ENCODE measurements around the gene LUC7L3.

LUC7L3 gene

DNA sequence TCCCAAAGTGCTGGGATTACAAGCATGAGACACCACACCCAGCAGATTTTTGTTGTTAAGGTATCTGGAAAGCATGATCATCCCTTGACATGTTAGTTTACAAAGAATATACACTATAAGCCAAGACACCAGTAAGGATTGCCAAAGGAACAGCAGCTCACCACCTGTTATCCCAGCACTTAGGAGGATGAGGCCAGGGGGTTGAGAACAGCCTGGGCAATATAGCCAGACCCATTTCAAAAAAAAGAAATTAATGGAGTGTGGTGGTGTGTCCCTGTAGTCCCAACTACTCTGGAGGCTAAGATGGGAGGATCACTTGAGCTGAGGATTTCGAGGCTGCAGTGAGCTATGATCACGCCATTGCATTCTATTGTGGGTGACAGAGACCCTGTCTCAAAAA is 42.8 kb downstream of the LUC7L3 start:
- Mint-ChIP-seq H3K4me3 (no peak overlapping the region), H3K36me3 (ENCODE audit: insufficient read depth) (no peaks in the 10 kb centered on the region), H3K4me1 (peaks cover 15% of the 10 kb centered on the region), H3K27me3 (peaks cover 13% of the 10 kb centered on the region), H3K9me3 (no peaks in the 10 kb centered on the region), H3K27ac (ENCODE audit: low read depth) (no peak overlapping the region)
- no peak for ATAC-seq (replicated peaks; ENCODE audit: extremely low read depth, poor library complexity, severe bottlenecking)
- DNase-seq (ENCODE audit: low spot score in 2 of 2) = no peak

DNA sequence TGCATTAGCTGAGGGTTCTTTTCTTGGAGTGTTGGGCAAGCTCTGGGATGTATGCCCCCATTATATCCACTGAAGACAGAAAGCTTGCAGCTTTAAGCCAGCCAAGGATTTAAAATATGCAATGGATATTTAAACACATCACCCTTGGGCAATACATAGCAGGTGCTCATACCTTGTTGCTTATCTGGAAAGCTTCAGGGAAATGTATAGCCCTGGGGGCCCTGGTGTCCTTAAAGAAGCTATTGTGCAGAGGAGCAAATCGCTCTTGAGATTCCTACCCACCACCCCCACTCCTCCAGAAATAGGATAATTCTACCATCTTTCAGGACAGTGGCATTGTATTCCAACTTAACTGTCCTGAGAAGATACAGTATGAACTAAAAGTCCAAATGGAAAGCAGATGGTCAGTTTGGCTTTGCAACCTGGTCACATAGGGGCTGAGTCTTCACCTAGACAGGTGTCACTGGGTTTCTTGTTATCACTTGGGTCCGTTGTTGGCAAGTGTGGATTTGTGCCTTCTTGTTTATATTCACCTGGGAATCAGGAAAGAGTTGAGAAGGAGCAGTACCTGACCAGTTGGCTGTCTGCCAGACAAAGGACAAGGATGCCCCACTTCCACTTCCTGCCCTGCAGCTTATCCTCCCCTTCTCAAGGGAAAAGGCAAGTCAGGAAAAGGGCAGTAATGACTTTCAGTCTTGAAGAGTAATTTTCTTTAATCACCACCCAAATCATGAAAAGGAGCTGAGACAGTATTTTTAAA is 44.5 kb downstream of the LUC7L3 start:
- Mint-ChIP-seq H3K27me3 (peaks cover 17% of the 10 kb centered on the region), H3K4me1 (peaks cover 11% of the 10 kb centered on the region), H3K27ac (ENCODE audit: low read depth) (no peak overlapping the region), H3K4me3 (no peak overlapping the region), H3K36me3 (ENCODE audit: insufficient read depth) (no peaks in the 10 kb centered on the region), H3K9me3 (no peaks in the 10 kb centered on the region)
- ATAC-seq (replicated peaks; ENCODE audit: extremely low read depth, poor library complexity, severe bottlenecking) = no peak
- no peak for DNase-seq (ENCODE audit: low spot score in 2 of 2)

DNA sequence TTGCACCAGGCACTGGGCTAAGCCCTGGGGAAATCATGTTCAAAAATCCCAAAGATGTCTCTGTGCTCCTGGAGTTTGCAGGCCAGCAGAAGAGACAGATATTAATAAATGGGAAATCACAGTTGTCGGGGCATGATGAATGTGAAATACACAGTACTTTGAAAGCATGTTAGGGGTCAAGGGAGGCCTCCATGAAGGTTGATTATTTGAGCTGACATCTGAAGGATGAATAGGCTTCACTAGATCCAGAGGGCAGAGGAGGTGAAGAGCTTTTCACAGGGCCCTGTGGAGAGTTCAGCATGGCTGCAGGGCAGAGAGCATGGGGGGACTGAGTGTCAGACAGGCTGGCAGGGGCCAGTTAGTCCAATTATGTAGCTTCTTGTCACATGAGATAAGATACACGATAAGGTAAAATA is 45.3 kb downstream of the LUC7L3 start:
- Mint-ChIP-seq H3K27ac (ENCODE audit: low read depth) (no peak overlapping the region), H3K9me3 (no peaks in the 10 kb centered on the region), H3K4me1 (peaks cover 9% of the 10 kb centered on the region), H3K4me3 (no peak overlapping the region), H3K36me3 (ENCODE audit: insufficient read depth) (no peaks in the 10 kb centered on the region), H3K27me3 (peaks cover 17% of the 10 kb centered on the region)
- ATAC-seq (replicated peaks; ENCODE audit: extremely low read depth, poor library complexity, severe bottlenecking) (no peak), DNase-seq (ENCODE audit: low spot score in 2 of 2) (no peak)

DNA sequence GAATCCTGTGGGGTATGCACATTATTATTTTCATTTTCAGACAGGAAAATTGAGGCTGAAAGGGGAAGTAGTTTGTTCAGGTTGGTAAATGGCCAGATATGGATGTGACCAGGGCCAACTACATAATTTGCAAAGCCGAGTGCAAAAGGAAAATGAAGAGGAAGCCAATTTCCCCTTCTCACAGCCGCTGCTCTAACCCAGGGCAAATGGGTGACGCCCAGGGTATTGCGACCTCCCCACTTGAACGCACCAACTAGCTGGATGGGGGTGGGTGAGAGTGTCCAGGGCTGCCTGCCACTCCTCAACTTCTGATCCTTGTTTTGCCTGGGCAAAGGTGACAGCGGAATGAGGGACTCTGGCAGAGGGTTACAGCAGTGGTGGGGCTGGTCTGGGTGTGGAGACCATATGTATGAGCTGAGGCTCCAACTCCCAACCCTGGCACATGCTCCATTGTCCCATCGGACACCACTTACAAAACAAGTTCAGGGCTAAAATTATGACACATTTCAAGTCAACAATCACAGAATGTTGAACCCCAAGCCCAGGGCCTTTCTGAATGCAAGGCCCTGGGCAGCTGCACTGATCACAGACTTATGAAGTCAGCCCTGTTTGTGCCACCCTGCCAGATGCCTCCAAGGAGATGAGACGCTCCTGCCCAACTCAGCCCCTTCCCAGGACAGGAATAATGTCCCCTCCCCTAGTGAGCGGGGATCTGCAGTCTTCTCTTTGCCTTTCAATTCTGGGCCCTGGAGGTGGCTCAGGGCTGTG is 46.2 kb downstream of the LUC7L3 start:
- no peaks in the 10 kb centered on the region for H3K9me3 Mint-ChIP-seq
- no peak for DNase-seq (ENCODE audit: low spot score in 2 of 2)
- no peaks in the 10 kb centered on the region for H3K36me3 Mint-ChIP-seq (ENCODE audit: insufficient read depth)
- H3K4me3 Mint-ChIP-seq = no peak overlapping the region
- ATAC-seq (replicated peaks; ENCODE audit: extremely low read depth, poor library complexity, severe bottlenecking) = no peak
- H3K4me1 Mint-ChIP-seq = peaks cover 9% of the 10 kb centered on the region
- H3K27ac Mint-ChIP-seq (ENCODE audit: low read depth) = no peak overlapping the region
- peaks cover 17% of the 10 kb centered on the region for H3K27me3 Mint-ChIP-seq

DNA sequence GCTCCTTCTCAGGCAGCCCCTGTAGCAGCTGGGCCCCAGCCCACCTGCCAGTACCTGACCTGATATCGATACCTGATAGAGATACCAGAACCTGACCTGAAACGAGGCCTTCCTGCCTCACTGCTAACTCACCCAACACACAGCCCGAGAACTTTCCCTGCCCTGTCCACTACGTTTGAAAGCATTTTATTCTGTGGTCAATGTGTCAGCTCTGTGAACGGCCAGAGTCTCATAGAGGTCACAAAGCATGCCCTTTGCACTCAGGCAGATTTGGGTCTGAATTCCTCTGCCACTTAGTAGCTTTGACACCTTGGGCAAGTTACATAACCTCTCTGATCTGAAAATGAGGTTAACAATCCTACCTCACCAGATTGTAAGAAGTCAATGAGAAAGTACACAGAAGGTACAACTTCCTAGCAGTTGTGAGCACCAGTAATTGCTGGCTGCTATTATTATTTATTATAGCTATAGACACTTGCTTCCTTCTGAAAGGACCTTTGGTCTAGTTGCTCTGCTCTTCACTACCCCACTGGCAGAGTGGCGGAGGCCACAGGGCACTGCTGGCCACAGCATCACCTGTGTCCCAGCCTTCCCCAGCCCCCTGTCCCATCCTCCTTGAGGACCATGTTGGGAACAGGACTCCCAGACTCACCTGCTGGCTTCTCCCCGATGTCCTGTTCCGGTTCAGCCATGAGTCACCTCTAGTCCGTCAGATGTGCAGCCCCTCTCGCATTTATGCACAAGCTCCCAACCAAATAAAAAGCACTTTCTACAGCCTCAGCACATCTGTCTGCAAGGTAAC is 47.0 kb downstream of the LUC7L3 start:
- H3K4me1 Mint-ChIP-seq = peaks cover 9% of the 10 kb centered on the region
- H3K4me3 Mint-ChIP-seq = no peak overlapping the region
- peaks cover 17% of the 10 kb centered on the region for H3K27me3 Mint-ChIP-seq
- no peak for ATAC-seq (replicated peaks; ENCODE audit: extremely low read depth, poor library complexity, severe bottlenecking)
- no peaks in the 10 kb centered on the region for H3K36me3 Mint-ChIP-seq (ENCODE audit: insufficient read depth)
- DNase-seq (ENCODE audit: low spot score in 2 of 2) = no peak
- H3K27ac Mint-ChIP-seq (ENCODE audit: low read depth) = no peak overlapping the region
- H3K9me3 Mint-ChIP-seq = no peaks in the 10 kb centered on the region

DNA sequence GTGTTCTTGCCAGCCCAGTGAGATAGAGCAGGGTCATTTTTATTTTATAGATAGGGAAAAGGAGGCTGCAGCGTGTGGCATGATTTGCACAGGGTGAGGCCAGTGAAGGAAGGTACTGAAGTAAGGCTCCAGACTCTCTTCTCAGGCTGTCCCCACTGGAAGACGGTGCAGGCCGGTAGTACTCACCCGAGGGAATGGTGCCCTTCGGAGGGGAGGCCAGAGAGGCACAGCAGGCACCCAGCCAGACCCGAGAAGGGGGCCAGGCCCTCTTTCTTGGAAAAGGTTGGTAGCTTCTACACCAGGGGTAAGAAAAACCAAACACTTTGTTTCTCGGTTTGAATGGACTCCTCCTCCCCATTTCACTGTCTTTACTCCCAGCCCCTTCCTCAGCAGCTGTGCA is 47.6 kb downstream of the LUC7L3 start:
- H3K4me3 Mint-ChIP-seq = no peak overlapping the region
- no peaks in the 10 kb centered on the region for H3K9me3 Mint-ChIP-seq
- H3K27me3 Mint-ChIP-seq = peaks cover 17% of the 10 kb centered on the region
- DNase-seq (ENCODE audit: low spot score in 2 of 2) (no peak), ATAC-seq (replicated peaks; ENCODE audit: extremely low read depth, poor library complexity, severe bottlenecking) (no peak)
- H3K27ac Mint-ChIP-seq (ENCODE audit: low read depth) = no peak overlapping the region
- H3K36me3 Mint-ChIP-seq (ENCODE audit: insufficient read depth) = no peaks in the 10 kb centered on the region
- H3K4me1 Mint-ChIP-seq = peaks cover 14% of the 10 kb centered on the region

DNA sequence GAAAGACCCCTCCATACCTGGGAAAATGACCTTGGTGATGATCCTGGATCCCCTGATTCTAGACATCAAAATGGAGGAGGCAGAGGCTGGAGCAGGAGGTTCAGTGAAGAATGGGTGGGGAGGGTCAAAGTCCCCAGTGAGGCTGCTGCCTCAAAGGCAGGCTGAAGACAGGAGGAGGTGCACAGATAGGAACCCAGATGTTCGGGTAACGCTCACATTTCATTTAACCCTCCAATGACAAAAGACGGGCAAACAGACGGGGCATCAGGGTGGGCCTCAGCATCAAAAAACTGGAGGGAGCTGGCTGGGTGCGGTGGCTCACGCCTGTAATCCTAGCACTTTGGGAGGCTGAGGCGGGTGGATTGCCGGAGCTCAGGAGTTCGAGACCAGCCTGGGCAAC is 48.0 kb downstream of the LUC7L3 start, which contains the start of gene ANKRD40CL:
TSS of gene ANKRD40CL (minus strand) at position 73 of the 400 bp plus-strand sequence. CDS start 605 bp downstream, outside the sequence.
- H3K27ac Mint-ChIP-seq (ENCODE audit: low read depth) = no peak within 1 kb of the TSS
- no peak within 1 kb of the TSS for H3K4me3 Mint-ChIP-seq
- ATAC-seq (replicated peaks; ENCODE audit: extremely low read depth, poor library complexity, severe bottlenecking) = no peak
- H3K27me3 Mint-ChIP-seq = peaks cover 17% of the 10 kb centered on the region
- no peaks in the 10 kb centered on the region for H3K9me3 Mint-ChIP-seq
- H3K4me1 Mint-ChIP-seq = peaks cover 18% of the 10 kb centered on the region
- H3K36me3 Mint-ChIP-seq (ENCODE audit: insufficient read depth) = no peaks in the 10 kb centered on the region
- DNase-seq (ENCODE audit: low spot score in 2 of 2) = no peak

DNA sequence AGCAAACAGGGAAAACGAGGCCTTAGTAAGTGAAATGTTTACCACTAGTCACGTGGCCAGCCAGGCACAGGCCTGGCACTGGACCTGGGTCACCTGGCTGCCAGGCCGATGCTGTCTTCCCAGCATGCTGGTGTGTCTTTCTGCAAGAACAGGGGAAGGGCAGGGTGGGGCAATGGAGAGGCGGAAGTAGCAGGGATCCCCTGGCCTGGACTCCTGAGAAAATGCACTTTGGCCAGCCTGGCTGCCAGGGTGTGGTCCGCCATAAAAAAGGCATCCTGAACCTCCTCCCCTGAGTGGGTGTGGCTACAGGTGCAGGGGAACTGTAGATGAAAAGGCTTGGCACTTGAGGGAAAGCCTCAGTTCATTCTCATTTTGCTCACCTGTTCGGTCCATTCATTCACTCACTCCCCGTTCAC is 49.0 kb downstream of the LUC7L3 start:
- no peaks in the 10 kb centered on the region for H3K9me3 Mint-ChIP-seq
- no peaks in the 10 kb centered on the region for H3K36me3 Mint-ChIP-seq (ENCODE audit: insufficient read depth)
- peaks cover 17% of the 10 kb centered on the region for H3K4me1 Mint-ChIP-seq
- no peak overlapping the region for H3K4me3 Mint-ChIP-seq
- peaks cover 17% of the 10 kb centered on the region for H3K27me3 Mint-ChIP-seq
- peak overlapping the region; percentile 75 for H3K27ac Mint-ChIP-seq (ENCODE audit: low read depth)
- no peak for DNase-seq (ENCODE audit: low spot score in 2 of 2)
- ATAC-seq (replicated peaks; ENCODE audit: extremely low read depth, poor library complexity, severe bottlenecking) = no peak

DNA sequence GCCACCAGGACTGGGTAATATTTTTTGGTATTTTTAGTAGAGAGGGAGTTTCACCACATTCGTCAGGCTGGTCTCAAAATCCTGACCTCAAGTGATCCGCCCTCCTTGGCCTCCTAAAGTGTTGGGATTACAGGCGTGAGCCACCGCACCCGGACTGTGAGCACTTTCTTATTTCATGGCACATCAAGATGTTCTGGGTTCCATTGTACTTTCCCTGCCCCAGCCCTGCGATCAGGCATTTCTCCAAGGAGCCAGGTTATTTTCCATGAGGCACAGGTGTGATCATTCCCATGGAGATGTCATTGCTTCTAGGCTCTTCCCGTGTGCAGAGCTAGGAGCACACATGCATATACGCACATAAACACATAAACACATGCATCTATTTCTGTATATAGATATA is 50.5 kb downstream of the LUC7L3 start:
- Mint-ChIP-seq H3K36me3 (ENCODE audit: insufficient read depth) (no peaks in the 10 kb centered on the region), H3K27ac (ENCODE audit: low read depth) (no peak overlapping the region), H3K9me3 (no peaks in the 10 kb centered on the region), H3K4me3 (no peak overlapping the region), H3K4me1 (peaks cover 20% of the 10 kb centered on the region), H3K27me3 (peaks cover 17% of the 10 kb centered on the region)
- ATAC-seq (replicated peaks; ENCODE audit: extremely low read depth, poor library complexity, severe bottlenecking) (no peak), DNase-seq (ENCODE audit: low spot score in 2 of 2) (no peak)

DNA sequence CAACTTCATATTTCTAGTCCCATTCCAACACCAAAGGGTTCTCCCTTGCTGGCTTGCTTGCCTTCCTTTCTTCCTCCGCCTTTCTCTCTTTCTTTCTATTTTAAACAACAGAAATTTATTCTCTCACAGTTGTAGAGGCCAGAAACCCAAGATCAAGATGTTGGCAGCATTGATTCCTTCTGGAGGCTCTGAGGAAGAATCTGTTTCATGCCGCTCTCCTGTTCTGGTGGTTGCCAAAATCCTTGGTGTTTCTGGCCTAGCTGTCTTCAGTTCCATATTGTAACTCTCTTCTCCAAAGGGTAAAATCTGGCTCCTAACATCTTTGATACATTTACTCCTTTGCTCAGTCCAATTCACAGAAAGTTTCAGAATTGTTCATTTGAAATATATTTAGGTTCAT is 50.9 kb downstream of the LUC7L3 start:
- H3K36me3 Mint-ChIP-seq (ENCODE audit: insufficient read depth) = no peaks in the 10 kb centered on the region
- no peak overlapping the region for H3K27ac Mint-ChIP-seq (ENCODE audit: low read depth)
- ATAC-seq (replicated peaks; ENCODE audit: extremely low read depth, poor library complexity, severe bottlenecking) (no peak), DNase-seq (ENCODE audit: low spot score in 2 of 2) (no peak)
- peaks cover 20% of the 10 kb centered on the region for H3K4me1 Mint-ChIP-seq
- no peak overlapping the region for H3K4me3 Mint-ChIP-seq
- H3K9me3 Mint-ChIP-seq = no peaks in the 10 kb centered on the region
- peaks cover 17% of the 10 kb centered on the region for H3K27me3 Mint-ChIP-seq

DNA sequence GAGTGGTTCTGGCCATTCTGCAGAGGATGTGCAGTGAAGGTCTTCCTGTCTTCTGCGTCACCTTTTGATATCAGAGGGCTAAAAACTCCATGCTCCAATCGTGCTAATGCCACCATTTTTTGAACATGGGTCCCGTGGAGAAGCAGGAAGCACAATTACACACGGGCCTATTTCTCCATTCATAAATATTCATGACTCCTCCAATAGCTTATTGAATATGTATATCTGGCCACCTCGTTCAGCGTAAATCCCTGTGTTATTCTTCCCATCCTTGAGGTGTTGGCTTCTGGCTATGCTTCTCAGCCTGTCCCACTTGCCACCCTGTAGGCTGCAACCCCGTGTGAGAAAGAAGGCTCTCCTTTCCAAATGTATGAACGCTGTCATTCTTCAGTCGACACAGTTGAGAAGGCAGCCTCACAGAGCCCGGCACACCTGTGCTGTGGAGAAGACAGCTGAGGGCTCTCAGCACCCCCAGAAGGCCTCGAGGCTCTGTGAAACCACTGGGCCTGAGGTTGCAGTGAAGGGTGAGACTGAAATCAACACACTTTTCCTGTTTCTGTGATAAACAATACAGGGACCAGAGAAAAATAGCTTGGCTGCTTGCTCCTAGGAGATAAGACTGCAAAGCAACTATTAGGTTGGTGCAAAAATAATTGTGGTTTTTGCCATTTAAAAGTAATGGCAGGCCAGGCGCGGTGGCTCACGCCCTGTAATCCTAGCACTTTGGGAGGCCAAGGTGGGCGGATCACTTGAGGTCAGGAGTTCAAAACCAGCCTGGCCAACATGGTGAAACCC is 52.8 kb downstream of the LUC7L3 start:
- no peak overlapping the region for H3K27ac Mint-ChIP-seq (ENCODE audit: low read depth)

More for the DNA sequence above, 52.8 kb downstream of the LUC7L3 start:
- H3K4me3 Mint-ChIP-seq = peak overlapping the region; percentile 47
- H3K27me3 Mint-ChIP-seq = peaks cover 5% of the 10 kb centered on the region
- H3K9me3 Mint-ChIP-seq = no peaks in the 10 kb centered on the region
- peaks cover 20% of the 10 kb centered on the region for H3K4me1 Mint-ChIP-seq
- ATAC-seq (replicated peaks; ENCODE audit: extremely low read depth, poor library complexity, severe bottlenecking) (peak; percentile 79), DNase-seq (ENCODE audit: low spot score in 2 of 2) (peak in 1 of 2 donors; percentile 13)
- H3K36me3 Mint-ChIP-seq (ENCODE audit: insufficient read depth) = no peaks in the 10 kb centered on the region
